CD4-positive, alpha-beta T cell treated with Interleukin-6 at 100 ng/mL for 8 hours (primary cell): ENCODE results near the gene SDR9C7.
"Not testable (repeated sequence)": the region's sequence is repeated elsewhere in the genome, so short reads cannot be mapped to it uniquely, and the experiment has no call there.

Source experiments
- DNase-seq: peaks from one replicate; pipeline ENCODE4 v3.0.0-alpha.2; 2020; ENCODE audit warnings: mixed read lengths, low spot score

The SDR9C7 gene

GRCh38 chr12:56933826-56934625 lies at the start of gene SDR9C7:
Gene SDR9C7 (minus strand): TSS chr12:56934408. CDS start chr12:56934261, 147 bp downstream.
- DNase-seq = no peak

GRCh38 chr12:56983386-56983785 lies 49.2 kb upstream of the SDR9C7 start:
- DNase-seq = no peak

GRCh38 chr12:56982578-56983236 lies 48.5 kb upstream of the SDR9C7 start:
- DNase-seq = not testable (repeated sequence)

- DNase-seq = no peak
Measured at GRCh38 chr12:56980941-56981530, 46.8 kb upstream of the SDR9C7 start.

GRCh38 chr12:56980268-56980667 lies 46.1 kb upstream of the SDR9C7 start:
- DNase-seq = no peak

- DNase-seq = no peak
Measured at GRCh38 chr12:56979628-56980027, 45.4 kb upstream of the SDR9C7 start.

- DNase-seq = no peak
Measured at GRCh38 chr12:56978397-56979138, 44.4 kb upstream of the SDR9C7 start.

GRCh38 chr12:56977361-56977760 lies 43.2 kb upstream of the SDR9C7 start:
- DNase-seq = not testable (repeated sequence)

GRCh38 chr12:56974224-56974623 lies 40.0 kb upstream of the SDR9C7 start:
- DNase-seq = not testable (repeated sequence)

- DNase-seq = not testable (repeated sequence)
Measured at GRCh38 chr12:56968910-56969309, 34.7 kb upstream of the SDR9C7 start.

GRCh38 chr12:56965997-56966642 lies 31.9 kb upstream of the SDR9C7 start:
- DNase-seq = not testable (repeated sequence)

- not testable (repeated sequence) for DNase-seq
Measured at GRCh38 chr12:56965124-56965523, 30.9 kb upstream of the SDR9C7 start.

GRCh38 chr12:56963557-56963956 lies 29.3 kb upstream of the SDR9C7 start:
- DNase-seq = not testable (repeated sequence)

- not testable (repeated sequence) for DNase-seq
Measured at GRCh38 chr12:56962247-56962646, 28.0 kb upstream of the SDR9C7 start.

GRCh38 chr12:56958422-56958821 lies 24.2 kb upstream of the SDR9C7 start:
- DNase-seq = no peak

GRCh38 chr12:56957229-56958052 lies 23.2 kb upstream of the SDR9C7 start, which contains the start of gene RDH16:
Gene RDH16 (minus strand): TSS chr12:56957608. CDS start chr12:56957462, 146 bp downstream.
- DNase-seq = no peak

GRCh38 chr12:56955631-56956256 lies 21.5 kb upstream of the SDR9C7 start:
- no peak for DNase-seq

GRCh38 chr12:56954958-56955355 lies 20.7 kb upstream of the SDR9C7 start:
- DNase-seq = no peak

GRCh38 chr12:56954057-56954957 lies 20.1 kb upstream of the SDR9C7 start:
- no peak for DNase-seq
